Activated T-cell treated with anti-CD3 and anti-CD28 coated beads, Interleukin-2, amount 50 U/mL, for 48 hours (primary cell): ENCODE data around the gene TEKT1.

Experiments
- DNase-seq, 2 experiments: peaks; one replicate each; pipeline ENCODE4 v3.0.0-alpha.2; 2020

Gene TEKT1

GRCh38 chr17:6756425-6757031 is 75.0 kb downstream of the TEKT1 start:
- DNase-seq, result peak in 1 of 2 experiments; percentile 39

DNA sequence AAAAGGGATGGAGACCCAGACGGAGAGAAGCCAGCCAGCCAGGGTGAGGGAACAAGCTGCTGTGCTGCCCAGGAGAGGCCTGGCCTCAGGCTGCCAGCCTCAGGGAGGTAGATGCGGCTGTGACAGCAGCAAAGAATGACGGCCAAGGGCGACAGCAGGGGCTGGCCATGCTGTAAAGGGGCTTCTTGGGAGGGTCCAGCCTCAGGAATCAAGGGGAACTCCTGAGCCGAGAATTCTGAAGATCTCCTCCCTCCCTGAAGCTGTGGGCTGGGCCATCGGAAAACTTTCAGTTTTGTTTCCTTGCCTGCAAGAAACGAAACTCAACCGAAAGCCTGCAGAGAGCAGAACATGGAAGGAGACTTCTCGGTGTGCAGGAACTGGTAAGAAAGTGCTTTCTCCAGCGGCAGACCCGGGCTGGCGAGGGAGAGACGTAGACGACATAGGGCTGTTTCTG is 75.8 kb downstream of the TEKT1 start, which contains the start of gene XAF1:
Gene XAF1, plus strand, starts transcription at position 316 of the 454 bp plus-strand sequence. Its CDS starts 33 bp downstream, at position 349.
- DNase-seq, result peak; percentile 55 to 58

- no peak for DNase-seq
Measured at GRCh38 chr17:6755281-6755680, 76.2 kb downstream of the TEKT1 start.

DNA sequence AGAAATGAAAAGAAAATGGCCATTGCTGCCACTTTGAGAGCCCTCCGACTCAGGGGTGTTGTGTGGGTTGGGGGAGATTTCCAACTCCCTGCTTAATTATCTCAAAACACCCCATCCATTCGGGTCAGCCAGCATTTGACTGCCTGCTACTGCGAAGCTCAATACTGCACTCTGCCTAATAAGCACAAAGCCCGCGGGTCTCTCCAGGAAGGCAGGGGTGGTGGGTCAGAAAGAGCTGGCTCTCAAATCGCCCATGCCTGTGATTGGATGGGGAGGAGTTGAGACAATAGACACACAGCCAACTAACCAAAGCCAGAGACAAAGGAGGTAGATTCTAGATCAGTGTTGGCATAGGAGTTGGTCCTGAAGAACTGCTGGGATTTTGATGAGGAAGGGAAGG is 78.0 kb downstream of the TEKT1 start:
- no peak for DNase-seq

DNA sequence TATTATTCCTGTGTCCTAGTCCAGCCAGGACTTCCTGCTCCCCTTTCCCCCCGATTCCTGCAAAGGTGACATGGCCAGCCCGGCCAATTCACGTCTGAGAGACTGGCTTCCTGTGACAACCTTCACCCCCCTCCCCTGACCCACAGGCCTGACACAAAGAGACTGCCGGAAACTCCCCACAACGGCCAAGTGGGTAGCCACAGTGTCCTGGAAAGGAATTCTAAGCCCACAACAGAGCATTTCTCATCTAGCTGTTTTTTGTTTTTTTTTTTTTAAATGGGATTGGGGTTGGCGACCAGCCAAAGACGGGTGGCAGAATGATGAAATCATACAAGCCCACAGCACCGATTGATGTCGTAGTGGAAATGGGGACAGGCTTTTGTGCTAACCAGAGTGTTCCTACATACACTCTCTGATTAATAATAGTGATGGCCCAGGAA is 78.5 kb downstream of the TEKT1 start:
- DNase-seq, result peak; percentile 37 to 43

- DNase-seq, result no peak
Measured at GRCh38 chr17:6752068-6752909, 79.2 kb downstream of the TEKT1 start.

GRCh38 chr17:6749519-6749918 is 82.0 kb downstream of the TEKT1 start:
- DNase-seq, result no peak

- no peak for DNase-seq
Measured at GRCh38 chr17:6748617-6749016, 82.9 kb downstream of the TEKT1 start.
